ENCODE measurements around the gene C4orf50.

Gene C4orf50

GRCh38 chr4:5952975-5953951, 65.0 kb downstream of the C4orf50 start:
- TF ChIP-seq GATA3 (IDR thresholded peaks at IDR 0.05; ENCODE audit: low read depth, low read length) (no peak), GATA2 (IDR thresholded peaks at IDR 0.05; ENCODE audit: low read depth, low read length) (no peak)

GRCh38 chr4:5952286-5952974, 65.8 kb downstream of the C4orf50 start:
- TF ChIP-seq GATA2 (IDR thresholded peaks at IDR 0.05; ENCODE audit: low read depth, low read length) (no peak), GATA3 (IDR thresholded peaks at IDR 0.05; ENCODE audit: low read depth, low read length) (no peak)

DNA sequence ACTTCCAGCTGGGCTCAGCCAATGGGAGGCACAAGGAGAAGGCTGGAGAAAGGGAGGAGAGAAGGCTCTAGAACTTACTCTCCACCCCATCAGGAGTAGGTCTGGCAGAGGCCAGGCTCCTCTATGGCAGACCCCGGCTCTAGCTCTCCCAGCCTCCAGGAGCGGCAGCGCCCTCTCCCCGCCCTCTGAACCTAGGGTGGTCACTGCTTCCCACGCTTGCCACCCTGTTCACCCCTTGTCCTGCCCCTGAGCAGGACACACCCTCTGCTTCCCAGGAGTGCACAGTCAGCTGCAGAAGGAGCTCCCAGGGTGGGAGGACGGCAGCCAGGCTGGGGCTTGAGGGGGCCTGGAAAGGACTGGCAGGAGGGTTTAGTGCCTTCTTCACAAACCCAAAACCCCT, 72.3 kb downstream of the C4orf50 start:
- no peak for TF ChIP-seq GATA2 (IDR thresholded peaks at IDR 0.05; ENCODE audit: low read depth, low read length)
- TF ChIP-seq GATA3 (IDR thresholded peaks at IDR 0.05; ENCODE audit: low read depth, low read length): no peak

GRCh38 chr4:5945171-5945570, 73.1 kb downstream of the C4orf50 start:
- TF ChIP-seq GATA3 (IDR thresholded peaks at IDR 0.05; ENCODE audit: low read depth, low read length) (no peak), GATA2 (IDR thresholded peaks at IDR 0.05; ENCODE audit: low read depth, low read length) (no peak)

DNA sequence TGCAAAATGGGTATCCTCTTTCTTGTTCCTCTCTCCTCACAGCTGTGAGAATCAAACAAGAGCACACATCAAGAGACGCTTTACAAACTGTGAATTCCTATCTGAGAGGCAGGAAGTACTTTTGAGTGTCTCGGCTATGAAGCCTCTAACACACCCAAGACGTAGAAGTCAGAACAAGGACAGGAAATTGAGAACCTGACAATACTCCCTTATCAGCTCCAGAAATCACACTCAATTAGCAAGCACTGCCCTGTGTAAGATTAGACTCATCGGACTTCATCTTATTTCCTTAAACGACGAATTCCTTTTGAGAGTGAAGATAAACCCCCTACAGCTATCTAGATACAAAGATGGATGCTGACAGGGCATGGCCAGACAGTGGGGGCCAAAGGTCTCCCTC, 74.7 kb downstream of the C4orf50 start:
- TF ChIP-seq GATA3 (IDR thresholded peaks at IDR 0.05; ENCODE audit: low read depth, low read length): no peak

DNA sequence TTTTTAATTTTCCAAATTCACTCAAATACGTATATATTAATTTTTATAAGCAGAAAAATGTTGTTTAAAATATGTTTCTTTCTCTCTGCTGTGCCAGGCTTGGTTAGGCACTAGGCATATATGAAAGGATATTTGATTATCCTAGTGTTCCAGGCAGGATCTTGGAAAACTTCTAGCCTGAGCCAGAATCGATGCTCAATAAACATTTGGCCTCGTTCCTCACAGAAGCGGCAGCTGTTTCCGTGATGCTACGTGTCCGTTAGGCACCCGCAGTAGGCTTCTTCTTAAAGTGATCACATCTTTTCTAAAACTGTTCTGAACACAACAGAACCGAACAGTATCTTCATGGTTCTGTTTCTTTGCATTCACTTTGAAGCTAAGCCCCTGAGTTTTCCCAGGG, 75.3 kb downstream of the C4orf50 start:
- TF ChIP-seq GATA3 (IDR thresholded peaks at IDR 0.05; ENCODE audit: low read depth, low read length) (no peak), GATA2 (IDR thresholded peaks at IDR 0.05; ENCODE audit: low read depth, low read length) (no peak)

- TF ChIP-seq GATA3 (IDR thresholded peaks at IDR 0.05; ENCODE audit: low read depth, low read length) (no peak), GATA2 (IDR thresholded peaks at IDR 0.05; ENCODE audit: low read depth, low read length) (no peak)
Observed at GRCh38 chr4:5941601-5942000, 76.6 kb downstream of the C4orf50 start.

DNA sequence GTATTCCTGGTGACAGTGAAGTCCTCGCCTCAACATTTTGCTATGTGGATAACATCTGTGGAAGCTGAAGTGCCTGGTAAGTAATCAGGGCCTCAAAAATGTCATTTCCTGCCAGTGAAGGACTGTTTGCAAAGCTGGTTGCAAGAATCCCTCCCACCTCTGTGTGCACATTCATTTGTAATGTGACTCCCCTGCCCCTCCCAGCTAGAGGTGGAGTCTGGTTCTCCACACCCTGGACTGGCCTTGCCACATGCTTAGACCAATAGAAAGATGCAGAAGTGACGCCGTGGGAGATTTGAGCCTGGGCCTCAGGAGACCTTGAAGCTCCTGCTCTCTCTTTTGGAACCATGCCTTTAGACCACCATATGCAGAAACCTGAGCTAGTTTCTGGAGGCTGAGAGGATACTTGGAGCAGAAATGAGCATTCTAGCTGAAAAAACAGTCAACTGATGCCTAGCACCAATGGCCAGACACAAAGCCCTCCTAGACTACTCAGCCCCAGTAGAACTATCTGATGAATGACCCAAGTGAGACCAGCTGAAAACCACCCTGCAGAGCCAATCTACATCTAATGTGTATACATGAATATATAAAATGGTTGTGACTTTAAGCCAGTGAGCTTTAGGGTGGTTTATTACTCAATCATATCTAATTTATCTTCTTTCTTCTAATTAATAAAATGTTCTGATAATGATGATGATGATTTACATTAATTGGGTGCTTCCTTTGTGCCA, 77.6 kb downstream of the C4orf50 start:
- TF ChIP-seq GATA3 (IDR thresholded peaks at IDR 0.05; ENCODE audit: low read depth, low read length) (no peak), GATA2 (IDR thresholded peaks at IDR 0.05; ENCODE audit: low read depth, low read length) (no peak)

DNA sequence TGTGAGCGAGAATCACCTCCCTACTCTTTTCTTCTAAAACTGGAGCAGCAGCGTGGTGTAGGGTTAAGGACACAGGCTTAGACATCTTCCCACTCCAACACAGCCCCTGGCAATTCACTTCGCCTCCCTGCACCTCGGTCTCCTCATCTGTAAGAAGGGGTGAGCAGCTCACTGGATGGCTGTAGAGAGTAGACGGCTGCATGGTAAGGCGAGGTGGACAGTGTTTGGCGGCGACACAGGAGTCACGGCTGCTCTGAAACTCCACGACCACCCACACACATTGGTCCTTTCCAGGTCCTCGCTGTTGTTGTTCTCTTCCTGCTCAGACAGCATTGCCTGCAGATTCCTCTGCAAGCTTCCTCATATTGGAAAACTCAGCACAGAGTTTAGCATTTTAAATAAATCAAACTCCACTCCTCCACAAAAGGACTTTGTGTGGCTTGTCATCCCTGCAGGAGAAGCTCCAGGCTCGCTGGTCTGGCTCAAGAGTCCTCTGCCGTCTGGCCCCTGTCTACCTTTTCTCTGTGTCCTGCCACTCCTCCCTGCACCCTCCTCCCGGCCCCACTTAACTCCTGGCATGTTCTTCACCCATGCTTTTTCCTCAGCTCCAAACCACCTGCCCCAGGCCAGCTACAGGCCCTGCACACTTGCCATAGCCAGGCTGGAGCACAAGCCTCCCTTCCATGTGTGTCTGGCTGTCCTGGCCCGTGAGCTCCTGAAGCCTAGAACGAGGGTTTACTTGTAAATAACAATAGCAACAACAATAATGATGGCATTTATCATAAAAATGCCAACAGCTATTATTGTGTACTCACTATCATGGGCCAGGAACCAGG, 84.0 kb downstream of the C4orf50 start:
- no peak for TF ChIP-seq GATA2 (IDR thresholded peaks at IDR 0.05; ENCODE audit: low read depth, low read length)
- no peak for TF ChIP-seq GATA3 (IDR thresholded peaks at IDR 0.05; ENCODE audit: low read depth, low read length)

DNA sequence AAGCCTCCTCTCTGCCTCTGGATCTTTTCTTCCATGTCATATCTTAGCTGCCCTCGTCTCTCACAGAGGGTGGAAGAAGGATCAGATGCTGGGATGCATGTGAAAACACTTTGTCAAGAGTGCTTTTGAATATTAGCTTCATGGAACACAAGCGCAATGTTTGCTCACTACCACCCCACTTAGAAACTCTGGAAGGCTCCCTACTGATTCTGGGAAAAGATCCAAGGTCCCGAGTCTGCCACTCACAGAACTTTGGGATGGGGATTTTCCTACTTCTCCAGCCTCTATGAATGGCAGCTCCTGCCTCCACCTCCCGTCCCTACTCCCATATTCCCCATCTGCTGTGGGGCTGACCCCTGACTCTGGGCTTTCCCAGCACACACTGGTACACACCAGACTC, 85.1 kb downstream of the C4orf50 start:
- TF ChIP-seq GATA3 (IDR thresholded peaks at IDR 0.05; ENCODE audit: low read depth, low read length) (no peak), GATA2 (IDR thresholded peaks at IDR 0.05; ENCODE audit: low read depth, low read length) (no peak)

GRCh38 chr4:5932035-5932568, 86.1 kb downstream of the C4orf50 start:
- TF ChIP-seq GATA2 (IDR thresholded peaks at IDR 0.05; ENCODE audit: low read depth, low read length) (no peak), GATA3 (IDR thresholded peaks at IDR 0.05; ENCODE audit: low read depth, low read length) (no peak)

- TF ChIP-seq GATA3 (IDR thresholded peaks at IDR 0.05; ENCODE audit: low read depth, low read length): no peak
- no peak for TF ChIP-seq GATA2 (IDR thresholded peaks at IDR 0.05; ENCODE audit: low read depth, low read length)
Observed at GRCh38 chr4:5931526-5931925, 86.7 kb downstream of the C4orf50 start.

GRCh38 chr4:5930876-5931275, 87.4 kb downstream of the C4orf50 start:
- no peak for TF ChIP-seq GATA2 (IDR thresholded peaks at IDR 0.05; ENCODE audit: low read depth, low read length)
- no peak for TF ChIP-seq GATA3 (IDR thresholded peaks at IDR 0.05; ENCODE audit: low read depth, low read length)
